Right renal pelvis (tissue), 4 donors: ENCODE measurements around the gene ST6GAL1. TPM values are rescaled to one million over a fixed set of nuclear protein-coding genes. Genes with fewer than 3 reads are reported as not detected.
A peak's percentile ranks its signal among the peaks of the same experiment; 100 is the strongest.
"Not testable (repeated sequence)": the region's sequence is repeated elsewhere in the genome, so short reads cannot be mapped to it uniquely, and the experiment has no call there.

ENCODE experiments used
- DNase-seq, 4 donors: peaks; one replicate each; pipeline ENCODE4 v3.0.0-alpha.2; 2013; ENCODE audit warnings: low read depth in 4 of 4, low spot score in 3 of 4, missing footprints in 1 of 4
- polyA plus RNA-seq, 4 donors: library from polyadenylated mRNA; unstranded; fragments of 120-200 nt; gene quantifications; one replicate each; pipeline ENCODE4 v1.2.1, GENCODE V29; 2013; ENCODE audit not compliant: insufficient read length in 4 of 4

ST6GAL1 gene, protein sequence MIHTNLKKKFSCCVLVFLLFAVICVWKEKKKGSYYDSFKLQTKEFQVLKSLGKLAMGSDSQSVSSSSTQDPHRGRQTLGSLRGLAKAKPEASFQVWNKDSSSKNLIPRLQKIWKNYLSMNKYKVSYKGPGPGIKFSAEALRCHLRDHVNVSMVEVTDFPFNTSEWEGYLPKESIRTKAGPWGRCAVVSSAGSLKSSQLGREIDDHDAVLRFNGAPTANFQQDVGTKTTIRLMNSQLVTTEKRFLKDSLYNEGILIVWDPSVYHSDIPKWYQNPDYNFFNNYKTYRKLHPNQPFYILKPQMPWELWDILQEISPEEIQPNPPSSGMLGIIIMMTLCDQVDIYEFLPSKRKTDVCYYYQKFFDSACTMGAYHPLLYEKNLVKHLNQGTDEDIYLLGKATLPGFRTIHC
- polyA plus RNA-seq, result 10 to 100 TPM; 74.5 to 97.1 (median 81.8) TPM

DNA sequence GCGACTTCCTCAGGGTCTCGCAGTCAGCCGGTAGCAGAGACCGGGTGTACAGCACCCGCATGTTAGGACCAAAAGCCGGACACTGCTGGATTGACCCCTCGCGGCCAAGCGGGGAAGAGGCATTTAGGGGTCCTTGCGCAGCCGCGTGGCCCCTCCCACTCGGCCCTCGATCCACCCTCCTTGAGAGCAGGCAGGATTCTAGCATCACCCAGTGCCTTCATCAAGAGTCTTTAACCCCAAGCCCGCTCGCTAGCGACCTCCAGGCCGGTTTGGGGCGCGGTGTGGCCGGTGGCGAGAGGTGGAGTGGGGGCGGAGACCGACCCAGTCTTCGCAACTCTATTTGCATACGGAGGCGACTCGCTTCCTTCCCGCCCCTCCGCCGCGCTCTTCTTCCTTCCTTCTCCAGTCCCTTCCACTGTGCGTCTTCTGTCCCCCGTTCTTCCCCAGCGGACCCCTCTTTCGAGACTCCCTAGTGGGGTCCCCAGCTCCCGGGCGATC lies at the start of gene ST6GAL1:
ST6GAL1 (plus strand) TSS at position 384 of the 498 bp plus-strand sequence. CDS start 112,178 bp downstream, outside the sequence.
- DNase-seq, result peak in 2 of 4 donors; percentile 52 to 69

DNA sequence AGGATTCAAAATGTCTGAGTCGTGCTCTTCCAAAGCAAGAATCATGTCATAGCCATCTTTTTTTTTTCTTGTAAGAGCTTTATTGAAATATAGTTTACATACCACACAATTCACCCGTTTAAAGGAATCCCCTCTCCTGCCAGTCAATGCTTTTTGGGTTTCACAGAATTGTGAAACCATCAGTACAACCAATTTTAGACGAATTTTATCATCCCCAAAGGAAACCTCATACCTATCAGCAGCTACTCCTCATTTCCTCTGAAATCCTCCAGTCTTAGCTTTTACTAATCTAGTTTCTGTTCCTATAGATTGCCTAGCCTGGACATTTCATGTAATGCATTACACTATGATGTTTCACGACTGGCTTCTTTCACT lies 48.2 kb upstream of the ST6GAL1 start:
- DNase-seq, result no peak

DNA sequence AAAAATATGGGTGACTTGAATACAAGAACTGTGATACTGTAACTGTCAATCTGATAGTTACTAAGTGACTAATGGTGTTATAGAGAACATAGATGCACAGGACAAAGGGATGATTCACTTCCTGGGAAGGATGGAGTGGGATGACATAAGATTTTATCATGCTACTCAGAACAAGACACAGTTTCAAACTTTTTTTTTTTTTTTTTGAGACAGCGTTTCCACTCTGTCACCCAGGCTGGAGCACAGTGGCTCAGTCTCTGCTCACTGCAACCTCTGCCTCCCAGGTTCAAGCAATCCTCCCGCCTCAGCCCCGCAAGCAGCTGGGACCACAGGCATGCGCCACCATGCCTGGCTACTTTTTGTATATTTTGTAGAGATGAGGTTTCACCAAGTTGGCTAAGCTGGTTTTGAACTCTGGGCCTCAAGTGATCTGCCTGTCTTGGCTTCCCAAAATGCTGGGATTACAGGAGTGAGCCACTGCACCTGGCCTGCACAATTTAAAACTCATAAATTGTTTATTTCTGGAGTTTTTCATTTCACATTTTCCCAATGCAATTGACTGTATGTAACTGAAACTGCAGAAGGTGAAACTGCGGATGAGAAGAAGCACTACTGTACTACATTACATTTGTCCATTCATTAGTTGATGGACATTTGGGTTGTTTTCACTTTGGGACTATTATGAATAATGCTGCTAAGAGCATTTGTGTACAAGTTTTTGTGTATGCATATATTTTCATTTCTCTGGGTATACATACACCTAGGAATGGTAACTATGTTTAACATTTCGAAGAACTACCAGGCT lies 47.2 kb upstream of the ST6GAL1 start:
- DNase-seq, result no peak

DNA sequence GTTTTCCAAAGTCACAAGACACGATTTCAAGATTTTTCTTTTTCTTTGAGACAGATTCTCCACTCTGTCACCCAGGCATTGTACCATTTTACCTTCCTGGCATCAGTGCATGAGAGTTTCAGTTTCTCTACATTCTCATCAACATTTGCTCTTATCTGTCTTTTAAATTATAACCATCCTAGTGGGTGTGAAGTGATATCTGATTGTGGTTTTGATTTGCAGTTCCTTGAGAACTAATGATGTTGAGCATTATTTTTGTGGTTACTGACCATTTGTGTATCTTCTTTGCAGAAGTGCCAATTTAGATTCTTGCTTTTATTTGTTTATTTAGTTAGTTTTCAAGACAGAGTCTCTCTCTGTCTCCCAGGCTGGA lies 46.7 kb upstream of the ST6GAL1 start:
- DNase-seq, result no peak

DNA sequence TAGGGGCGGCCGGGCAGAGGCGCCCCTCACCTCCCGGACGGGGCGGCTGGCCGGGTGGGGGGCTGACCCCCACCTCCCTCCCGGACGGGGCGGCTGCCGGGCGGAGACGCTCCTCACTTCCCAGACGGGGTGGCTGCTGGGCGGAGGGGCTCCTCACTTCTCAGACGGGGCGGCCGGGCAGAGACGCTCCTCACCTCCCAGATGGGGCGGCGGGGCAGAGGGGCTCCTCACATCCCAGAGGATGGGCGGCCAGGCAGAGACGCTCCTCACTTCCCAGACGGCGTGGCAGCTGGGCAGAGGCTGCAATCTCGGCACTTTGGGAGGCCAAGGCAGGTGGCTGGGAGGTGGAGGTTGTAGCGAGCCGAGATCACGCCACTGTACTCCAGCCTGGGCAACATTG lies 45.5 kb upstream of the ST6GAL1 start:
- not testable (repeated sequence) for DNase-seq

DNA sequence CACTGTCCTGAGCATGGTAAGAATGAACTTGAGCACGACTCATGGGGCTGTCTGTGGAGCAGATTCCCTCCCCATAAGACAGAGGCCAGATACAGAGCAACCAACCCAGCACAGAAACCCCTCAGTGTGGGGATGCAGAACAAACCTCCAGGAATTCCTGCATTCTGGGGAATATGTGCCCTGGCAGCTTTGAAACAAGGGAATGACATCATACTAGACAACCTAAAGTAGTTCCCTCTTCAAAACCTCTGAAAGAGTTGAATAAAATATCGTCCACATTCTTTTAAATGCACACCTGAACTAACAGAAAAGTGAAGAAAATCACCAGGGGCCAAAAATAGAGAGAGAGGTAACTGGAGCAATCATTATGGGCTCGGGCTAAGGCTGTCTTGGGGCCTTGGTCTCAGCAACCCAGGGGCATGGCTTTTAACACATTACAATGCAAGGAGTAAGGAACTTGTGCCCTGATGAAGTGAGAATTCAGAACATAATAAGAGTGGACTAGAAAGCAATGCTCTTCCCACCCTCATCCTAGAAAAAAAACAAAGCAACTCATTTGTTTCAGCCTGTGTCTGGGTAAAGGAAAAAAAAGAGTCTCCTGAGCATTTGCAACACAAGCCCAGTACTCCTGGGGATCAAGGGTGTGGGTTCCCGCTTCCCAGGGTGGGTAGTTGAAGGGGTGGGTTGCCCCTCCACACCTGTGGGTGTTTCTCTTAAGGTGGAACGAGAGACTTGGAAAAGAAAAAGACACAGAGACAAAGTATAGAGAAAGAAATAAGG lies 43.9 kb upstream of the ST6GAL1 start:
- DNase-seq, result no peak

DNA sequence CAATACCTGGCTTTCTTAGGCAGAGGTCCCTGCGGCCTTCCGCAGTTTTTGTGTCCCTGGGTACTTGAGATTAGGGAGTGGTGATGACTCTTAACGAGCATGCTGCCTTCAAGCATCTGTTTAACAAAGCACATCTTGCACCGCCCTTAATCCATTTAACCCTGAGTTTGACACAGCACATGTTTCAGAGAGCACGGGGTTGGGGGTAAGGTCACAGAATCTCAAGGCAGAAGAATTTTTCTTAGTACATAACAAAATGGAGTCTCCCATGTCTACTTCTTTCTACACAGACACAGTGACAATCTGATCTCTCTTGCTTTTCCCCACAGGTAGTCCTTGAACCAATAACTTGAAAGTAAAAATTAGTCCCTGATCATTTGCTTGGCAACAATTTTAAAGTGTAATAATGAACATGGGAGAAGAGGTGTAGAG lies 42.8 kb upstream of the ST6GAL1 start:
- DNase-seq, result not testable (repeated sequence)

DNA sequence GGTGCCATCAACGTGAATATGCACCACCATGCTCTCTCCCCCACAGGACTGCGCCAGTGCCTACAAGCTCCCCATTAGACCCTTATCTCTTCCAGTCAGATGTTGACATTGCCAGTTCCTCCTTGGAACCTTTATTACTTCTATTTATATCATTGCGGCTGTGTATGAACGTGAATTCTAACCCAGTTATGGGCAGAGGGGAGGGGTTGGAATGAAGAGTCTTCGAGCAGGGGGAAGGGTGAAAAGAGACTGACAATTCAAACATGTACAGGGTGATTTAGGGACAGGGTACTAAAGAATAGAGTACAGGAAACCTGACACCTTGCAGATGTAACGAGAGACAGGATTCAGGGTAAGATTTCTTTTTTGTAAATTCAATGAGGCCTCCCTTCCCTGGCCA lies 41.8 kb upstream of the ST6GAL1 start:
- no peak for DNase-seq

DNA sequence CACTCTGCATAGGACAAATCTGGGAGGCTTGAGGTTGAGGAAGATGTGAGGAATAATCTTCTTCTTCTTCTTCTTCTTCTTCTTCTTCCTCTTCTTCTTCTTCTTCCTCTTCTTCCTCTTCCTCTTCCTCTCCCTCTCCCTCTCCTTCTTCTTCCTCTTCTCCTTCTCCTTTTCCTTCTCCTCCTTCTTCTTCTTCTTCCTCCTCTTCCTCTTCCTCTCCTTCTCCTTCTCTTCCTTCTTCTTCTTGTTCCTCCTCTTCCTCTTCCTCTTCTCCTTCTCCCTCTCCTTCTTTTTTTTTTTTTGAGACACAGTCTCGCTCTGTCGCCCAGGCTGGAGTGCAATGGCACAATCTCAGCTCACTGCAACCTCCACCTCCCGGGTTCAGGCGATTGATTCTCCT lies 40.6 kb upstream of the ST6GAL1 start:
- not testable (repeated sequence) for DNase-seq

DNA sequence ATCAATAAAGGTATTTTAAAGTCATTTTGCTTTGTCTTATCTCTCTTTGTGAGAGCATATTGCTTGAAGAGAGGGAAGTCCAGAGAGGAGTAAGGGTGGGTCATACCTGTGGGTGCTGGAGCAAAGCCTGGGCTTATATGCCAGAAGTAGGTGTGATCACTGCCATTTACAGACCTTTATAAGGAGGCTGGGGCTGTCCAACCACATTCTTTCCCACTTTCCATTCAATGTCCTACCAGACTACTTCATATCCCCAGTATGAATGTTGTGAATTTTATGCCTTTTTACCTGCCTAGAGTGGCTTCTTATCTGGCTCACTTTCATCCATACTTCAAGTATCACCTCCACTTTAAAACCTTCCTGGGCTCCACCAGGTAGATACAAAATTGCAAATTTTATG lies 39.4 kb upstream of the ST6GAL1 start:
- DNase-seq, result no peak

DNA sequence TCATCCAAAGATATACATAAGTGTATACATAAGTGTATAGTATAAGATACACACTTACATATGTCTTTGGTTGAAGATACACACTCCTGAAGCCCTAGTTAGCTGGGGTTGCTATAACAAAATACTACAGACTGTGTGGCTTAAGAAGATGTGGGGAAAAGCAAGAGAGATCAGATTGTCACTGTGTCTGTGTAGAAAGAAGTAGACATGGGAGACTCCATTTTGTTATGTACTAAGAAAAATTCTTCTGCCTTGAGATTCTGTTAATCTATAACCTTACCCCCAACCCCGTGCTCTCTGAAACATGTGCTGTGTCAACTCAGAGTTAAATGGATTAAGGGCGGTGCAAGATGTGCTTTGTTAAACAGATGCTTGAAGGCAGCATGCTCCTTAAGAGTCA lies 37.3 kb upstream of the ST6GAL1 start:
- DNase-seq, result not testable (repeated sequence)

DNA sequence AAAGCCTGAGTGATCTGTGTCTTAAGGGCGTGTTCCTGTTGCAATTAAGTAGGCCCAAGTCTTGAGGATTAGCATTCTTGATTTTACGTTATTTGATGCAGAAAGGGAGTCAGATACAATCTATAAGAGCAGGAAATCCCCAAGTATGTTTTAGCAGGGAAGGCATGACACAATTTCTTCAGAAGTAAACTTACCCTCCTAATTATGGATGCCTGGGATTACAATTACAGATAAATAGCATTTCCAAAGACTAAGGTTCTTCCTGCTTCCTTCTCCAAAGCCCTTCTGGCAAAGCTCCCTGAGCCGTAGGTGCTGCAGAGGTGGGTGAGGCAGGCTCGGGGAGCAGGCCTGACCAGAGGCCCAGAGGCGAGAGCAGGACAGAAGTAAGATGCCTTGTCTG lies 34.9 kb upstream of the ST6GAL1 start:
- no peak for DNase-seq

DNA sequence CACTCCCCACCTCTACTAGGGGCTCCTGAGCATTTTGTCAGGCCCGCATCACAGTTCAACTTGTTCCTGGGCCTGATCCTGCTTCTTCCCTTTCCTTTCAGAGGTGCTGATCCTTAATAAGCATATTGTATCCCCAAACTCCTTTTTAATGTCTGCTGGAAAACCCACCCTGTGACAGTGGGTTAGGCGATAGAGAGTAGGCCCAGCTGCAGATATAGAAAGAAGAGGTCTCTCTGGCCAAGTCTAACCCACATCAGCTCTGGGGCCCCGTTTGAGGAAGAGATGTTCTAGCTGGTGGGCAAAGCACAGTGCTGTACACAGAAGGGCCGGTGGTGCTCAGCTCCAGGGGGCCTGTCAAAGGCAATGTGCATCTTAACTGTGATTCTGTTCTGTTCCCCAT lies 34.3 kb upstream of the ST6GAL1 start:
- DNase-seq, result no peak

DNA sequence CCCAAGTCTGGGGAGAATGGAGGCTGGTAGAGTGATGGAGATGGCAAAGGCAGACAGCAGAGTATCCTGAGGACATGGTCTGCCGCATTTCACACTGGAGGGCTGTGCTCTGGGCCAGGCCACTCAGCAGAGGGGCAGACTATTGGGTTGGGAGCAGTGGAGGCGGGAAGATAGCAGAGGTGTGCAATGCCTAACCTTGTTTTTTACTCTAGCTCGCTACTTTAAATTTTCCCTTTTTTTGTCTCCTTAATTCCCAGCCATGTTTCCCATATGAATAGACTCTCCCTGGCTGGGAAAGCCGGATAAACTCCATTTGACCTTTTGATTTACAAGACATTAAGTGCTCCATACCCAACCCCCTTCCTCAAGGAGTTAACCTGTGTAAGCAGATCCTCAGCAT lies 33.5 kb upstream of the ST6GAL1 start:
- peak in 3 of 4 donors; percentile 28 to 44 (median 44) for DNase-seq

DNA sequence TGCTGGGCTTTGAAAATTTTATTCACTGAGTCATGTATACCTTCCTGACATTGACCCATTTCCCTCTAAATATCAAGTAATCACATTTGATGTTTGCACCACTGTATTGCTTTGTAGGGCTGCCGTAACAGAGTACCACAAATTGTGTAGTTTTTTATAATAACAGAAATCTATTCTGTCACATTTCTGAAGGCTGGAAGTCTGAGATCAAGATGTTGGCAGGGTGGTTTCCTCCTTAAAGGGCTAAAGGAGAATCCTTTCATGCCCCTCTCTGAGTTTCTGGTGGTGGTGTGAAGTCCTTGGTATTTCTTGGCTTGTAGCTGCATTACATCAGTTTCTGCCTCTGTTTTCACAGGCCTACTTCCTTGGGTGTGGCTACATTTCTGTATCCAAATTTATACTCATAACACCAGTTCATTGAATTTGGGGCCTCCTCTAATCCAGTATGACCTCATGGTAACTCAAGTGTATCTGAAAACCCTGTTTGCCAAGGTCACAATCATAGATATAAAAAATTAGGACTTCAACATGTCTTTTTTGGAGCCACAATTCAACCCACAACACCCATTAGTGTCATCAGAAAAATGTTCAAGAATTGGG lies 29.1 kb upstream of the ST6GAL1 start:
- DNase-seq, result no peak

DNA sequence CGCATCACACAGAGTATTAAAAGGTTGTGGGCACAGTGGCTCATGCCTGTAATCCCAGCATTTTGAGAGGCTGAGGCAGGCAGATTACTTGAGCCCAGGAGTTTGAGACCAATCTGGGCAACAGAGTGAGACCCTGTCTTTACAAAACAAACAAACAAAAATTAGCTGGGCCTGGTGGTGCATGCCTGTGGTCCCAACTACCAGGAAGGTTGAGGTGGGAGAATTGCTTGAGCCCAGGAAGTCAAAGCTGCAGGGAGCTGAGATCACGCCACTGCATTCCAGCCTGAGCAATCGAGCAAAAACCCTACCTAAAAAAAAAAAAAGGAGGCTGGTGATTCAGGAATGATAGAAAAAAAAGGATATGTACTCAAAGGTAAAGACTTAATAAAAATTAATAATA lies 28.2 kb upstream of the ST6GAL1 start:
- no peak for DNase-seq

DNA sequence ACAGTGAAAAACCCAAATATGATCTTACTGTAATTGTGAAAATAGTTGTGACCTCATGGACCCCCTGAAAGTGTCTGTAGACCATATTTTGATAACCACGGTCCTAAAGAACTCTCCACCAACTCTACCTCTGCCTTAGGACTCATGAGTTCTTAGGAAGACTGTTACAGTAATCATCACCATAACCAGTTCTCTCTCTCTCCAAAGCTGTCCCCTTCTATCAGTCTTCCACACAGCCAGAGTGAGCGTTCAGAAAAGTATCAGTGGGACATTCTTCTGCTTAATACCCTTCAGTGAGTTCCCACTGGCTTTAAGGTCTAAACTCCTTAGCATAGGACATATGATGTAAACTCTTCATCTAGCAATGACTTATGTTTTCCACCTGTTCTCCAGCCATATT lies 27.6 kb upstream of the ST6GAL1 start:
- no peak for DNase-seq

DNA sequence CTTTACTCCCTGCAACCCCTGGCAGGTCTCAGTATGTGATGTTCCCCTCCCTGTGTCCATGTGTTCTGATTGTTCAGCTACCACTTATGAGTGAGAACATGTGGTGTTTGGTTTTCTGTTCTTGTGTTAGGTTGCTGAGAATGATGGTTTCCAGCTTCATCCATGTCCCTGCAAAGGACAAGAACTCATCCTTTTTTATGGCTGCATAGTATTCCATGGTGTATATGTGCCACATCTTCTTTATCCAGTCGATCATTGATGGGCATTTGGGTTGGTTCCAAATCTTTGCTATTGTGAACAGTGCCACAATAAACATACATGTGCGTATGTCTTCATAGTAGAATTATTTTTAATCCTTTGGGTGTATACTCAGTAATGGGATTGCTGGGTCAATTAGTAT lies 26.6 kb upstream of the ST6GAL1 start:
- DNase-seq, result not testable (repeated sequence)

DNA sequence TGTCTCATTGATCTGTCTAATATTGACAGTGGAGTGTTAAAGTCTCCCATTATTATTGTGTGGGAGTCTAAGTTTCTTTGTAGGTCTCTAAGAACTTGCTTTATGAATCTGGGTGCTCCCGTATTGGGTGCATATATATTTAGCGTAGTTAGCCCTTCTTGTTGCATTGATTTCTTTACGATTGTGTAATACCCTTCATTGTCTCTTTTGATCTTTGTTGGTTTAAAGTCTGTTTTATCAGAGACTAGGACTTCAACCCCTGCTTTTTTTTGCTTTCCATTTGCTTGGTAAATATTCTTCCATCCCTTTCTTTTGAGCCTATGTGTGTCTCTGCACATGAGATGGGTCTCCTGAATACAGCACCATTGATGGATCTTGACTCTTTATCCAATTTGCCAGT lies 23.3 kb upstream of the ST6GAL1 start:
- not testable (repeated sequence) for DNase-seq

DNA sequence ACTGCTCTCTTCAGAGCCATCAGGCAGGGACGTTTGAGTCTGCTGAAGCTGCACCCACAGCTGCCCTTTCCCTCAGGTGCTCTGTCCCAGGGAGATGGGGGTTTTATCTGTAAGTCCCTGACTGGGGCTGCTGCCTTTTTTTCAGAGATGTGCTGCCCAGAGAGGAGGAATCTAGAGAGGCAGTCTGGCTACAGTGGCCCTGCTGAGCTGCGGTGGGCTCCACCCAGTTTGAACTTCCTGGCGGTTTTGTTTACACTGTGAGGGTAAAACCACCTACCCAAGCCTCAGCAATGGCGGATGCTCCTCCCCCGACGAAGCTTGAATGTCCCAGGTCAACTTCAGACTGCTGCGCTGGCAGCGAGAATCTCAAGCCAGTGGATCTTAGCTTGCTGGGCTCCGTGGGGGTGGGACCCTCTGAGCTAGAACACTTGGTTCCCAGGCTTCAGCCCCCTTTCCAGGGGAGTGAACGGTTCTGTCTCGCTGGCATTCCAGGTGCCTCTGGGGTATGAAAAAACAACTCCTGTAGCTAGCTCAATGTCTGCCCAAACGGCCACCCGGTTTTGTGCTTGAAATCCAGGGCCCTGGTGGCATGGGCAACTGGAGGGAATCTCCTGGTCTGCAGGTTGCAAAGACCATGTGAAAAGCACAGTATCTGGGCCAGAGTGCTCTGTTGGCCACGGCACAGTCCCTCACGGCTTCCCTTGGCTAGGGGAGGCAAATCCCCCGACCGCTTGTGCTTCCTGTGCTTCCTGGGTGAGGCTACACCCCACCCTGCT lies 21.1 kb upstream of the ST6GAL1 start:
- DNase-seq, result no peak
